Caco-2 (cell line): ENCODE measurements around the gene QRICH1. TPM values are rescaled to one million over a fixed set of nuclear protein-coding genes. Genes with fewer than 3 reads are reported as not detected.

ENCODE experiments used
- Bru-seq: library from RNA; stranded (reverse); fragments of 400-500 nt; gene quantifications from one replicate; lab custom pipeline; 2021; lab: Mats Ljungman, UMichigan
- BruChase-seq, 2 experiments: library from RNA; stranded (reverse); fragments of 400-500 nt; gene quantifications; one replicate each; lab custom pipeline; 2021; lab: Mats Ljungman, UMichigan
- BruUV-seq: library from RNA; stranded (reverse); fragments of 400-500 nt; replicated peaks from 2 replicates; lab custom pipeline; 2021; lab: Mats Ljungman, UMichigan
- CTCF ChIA-PET: fragments of 300-600 bp; sonication (Branson Sonifier 250); formaldehyde crosslinking; loops from one replicate; lab custom pipeline; 2022; ENCODE audit warnings: antibody characterized with exemption; lab: Charles Lee
- POLR2A ChIA-PET: fragments of 300-600 bp; sonication (Branson Sonifier 250); formaldehyde crosslinking; loops from one replicate; lab custom pipeline; 2022; ENCODE audit warnings: antibody characterized with exemption; lab: Charles Lee
- DNase-seq, 2 experiments: peaks; one replicate each; pipeline versions ENCODE4 v3.0.0 to v3.0.0-alpha.2; 2020 to 2022
- H3K27me3 ChIP-seq: replicated peaks from 2 replicates; pipeline ENCODE4 v1.6.0; 2011; ENCODE audit warnings: low read length; ENCODE audit not compliant: control insufficient read depth, insufficient read depth
- H3K36me3 ChIP-seq: 2 replicates; pipeline ENCODE4 v1.5.1; 2011; ENCODE audit warnings: low read length; ENCODE audit not compliant: control insufficient read depth, insufficient read depth
- H3K4me1 ChIP-seq: fragments of 250-450 bp; sonication (Bioruptor Pico); 2 replicates; pipeline ENCODE4 v1.5.1; 2020; ENCODE audit warnings: mild to moderate bottlenecking
- H3K4me3 ChIP-seq: 2 replicates; pipeline ENCODE4 v1.5.1; 2011; ENCODE audit warnings: low read depth, mild to moderate bottlenecking, control low read depth, low read length
- H3K9me3 ChIP-seq: fragments of 250-450 bp; sonication (Bioruptor Pico); 2 replicates; pipeline ENCODE4 v1.5.1; 2020; ENCODE audit warnings: mild to moderate bottlenecking, moderate library complexity
- H3K27ac Mint-ChIP-seq: one replicate; pipeline ENCODE4 v1.8.0; 2022; ENCODE audit warnings: mixed read lengths; ENCODE audit not compliant: unreplicated experiment
- H3K27me3 Mint-ChIP-seq: one replicate; pipeline ENCODE4 v1.8.0; 2022; ENCODE audit warnings: mixed read lengths; ENCODE audit not compliant: insufficient read depth, unreplicated experiment
- H3K36me3 Mint-ChIP-seq: one replicate; pipeline ENCODE4 v1.8.0; 2022; ENCODE audit warnings: mild to moderate bottlenecking, mixed read lengths; ENCODE audit not compliant: insufficient read depth, unreplicated experiment
- H3K4me1 Mint-ChIP-seq: one replicate; pipeline ENCODE4 v1.8.0; 2022; ENCODE audit warnings: low read depth, mixed read lengths; ENCODE audit not compliant: unreplicated experiment
- H3K4me3 Mint-ChIP-seq: one replicate; pipeline ENCODE4 v1.8.0; 2022; ENCODE audit warnings: mild to moderate bottlenecking, moderate library complexity, mixed read lengths; ENCODE audit not compliant: unreplicated experiment
- H3K9me3 Mint-ChIP-seq: one replicate; pipeline ENCODE4 v1.8.0; 2022; ENCODE audit warnings: mixed read lengths; ENCODE audit not compliant: unreplicated experiment
- CTCF ChIP-seq, 2 experiments: fragments of 200-600 bp in 1 of 2; IDR thresholded peaks; 1 replicate in 1 of 2; 2 replicates in 1 of 2; pipeline versions ENCODE4 v1.5.1 to v1.8.0; 2011 to 2022; ENCODE audit warnings: antibody characterized with exemption in 1 of 2, control low read depth in 1 of 2, inconsistent platforms in 1 of 2, low read depth in 1 of 2, low read length in 1 of 2, mild to moderate bottlenecking in 1 of 2, moderate library complexity in 1 of 2; ENCODE audit not compliant: insufficient read depth in 1 of 2, severe bottlenecking in 1 of 2, unreplicated experiment in 1 of 2
- intact Hi-C: fragments of 100-400 bp; cut with micrococcal nuclease; formaldehyde crosslinking; loops from one replicate; pipeline ENCODE4 v1.10.0; 2022; ENCODE audit not compliant: unreplicated experiment
- long read RNA-seq: library from polyadenylated mRNA; stranded (forward); transcript quantifications from one replicate; pipeline ENCODE4 v2.0.0, GENCODE V29; 2022
- total RNA-seq: library from RNA; stranded (reverse); gene quantifications from 2 replicates; pipeline ENCODE4 v1.2.3, GENCODE V29; 2022

The QRICH1 gene
- total RNA-seq (112 and 119 TPM in 2 replicates), Bru-seq, nascent RNA (percentile 76 among the genes with signal in this experiment), BruChase-seq, experiment 1, labeled RNA remaining after a 2-hour chase (percentile 78 among the genes with signal in this experiment), BruChase-seq, experiment 2, labeled RNA remaining after a 6-hour chase (percentile 76 among the genes with signal in this experiment)
- long read RNA-seq, transcript QRICH1-202 (10 exons, 3,549 nt): major isoform, 45 of 84 reads
- long read RNA-seq, partial matches to known transcripts: 20 of 84 reads
- long read RNA-seq, other reads (novel, unspliced or antisense): 12 of 84 reads

- H3K4me3 Mint-ChIP-seq: peak within 1 kb of the TSS; percentile 95
- no TSS peak for BruUV-seq
- TF ChIP-seq CTCF (IDR thresholded peaks at IDR 0.05; ENCODE audit: insufficient read depth in 1 of 2, low read depth in 1 of 2, low read length in 1 of 2, severe bottlenecking in 1 of 2, unreplicated experiment in 1 of 2): peak; percentile 33 to 83
- H3K9me3 Mint-ChIP-seq: no peaks in the 10 kb centered on the region
- peak within 1 kb of the TSS; percentile 67 for H3K4me3 ChIP-seq
- intact Hi-C loops: loop anchor here (1.0 to 2.0 kb wide), 6 partner anchors 10 to 105 kb away; partner anchors contain the start of genes LAMB2, QARS1 and USP19
- CTCF ChIA-PET: interaction anchor here (0.6 to 2.6 kb wide), 18 partner anchors 10 to 355 kb away, joined by 3 to 20 read pairs (median 4); partner anchors contain the start of genes IMPDH2, LAMB2, NDUFAF3 and QARS1
- peak; percentile 97 to 98 for DNase-seq
- POLR2A ChIA-PET: interaction anchor here (0.5 to 3.0 kb wide), 19 partner anchors 10 to 1960 kb away, joined by 3 to 44 read pairs (median 6); partner anchors contain the start of genes CELSR3, IMPDH2, LAMB2 and NDUFAF3
- H3K27ac Mint-ChIP-seq: peak within 1 kb of the TSS; percentile 99
- H3K27me3 ChIP-seq: no peaks in the 10 kb centered on the region
- peaks cover 4% of the 10 kb centered on the region for H3K4me1 ChIP-seq
- H3K27me3 Mint-ChIP-seq: no peaks in the 10 kb centered on the region
- no peaks in the 10 kb centered on the region for H3K4me1 Mint-ChIP-seq
- no peaks in the 10 kb centered on the region; the same call in 1 of the 2 replicates for H3K36me3 ChIP-seq
- no peaks in the 10 kb centered on the region for H3K9me3 ChIP-seq
- peaks cover 65% of the 10 kb centered on the region for H3K36me3 Mint-ChIP-seq
Observed at GRCh38 chr3:49093853-49094767, at the start of gene QRICH1. QRICH1 (minus strand) TSS chr3:49094071; CDS start chr3:49077017, 17,054 bp downstream.

GRCh38 chr3:49140080-49140479, 46.2 kb upstream of the QRICH1 start:
- Histone ChIP-seq H3K36me3 (no peaks in the 10 kb centered on the region), H3K4me1 (0 out of 2 replicates have a peak, but pooled peaks cover 5% of the 10 kb centered on the region), H3K9me3 (peaks cover 26% of the 10 kb centered on the region; the same call in 1 of the 2 replicates), H3K4me3 (no peak overlapping the region), H3K27me3 (no peaks in the 10 kb centered on the region)
- Mint-ChIP-seq H3K9me3 (peaks cover 18% of the 10 kb centered on the region), H3K36me3 (no peaks in the 10 kb centered on the region), H3K4me1 (peaks cover 13% of the 10 kb centered on the region), H3K27me3 (no peaks in the 10 kb centered on the region), H3K4me3 (no peak overlapping the region), H3K27ac (no peak overlapping the region)
- CTCF ChIA-PET: no interaction called here
- BruUV-seq: no TSS peak
- DNase-seq: no peak
- intact Hi-C loops: no loop called here
- POLR2A ChIA-PET: no interaction called here
- no peak for TF ChIP-seq CTCF (IDR thresholded peaks at IDR 0.05; ENCODE audit: insufficient read depth in 1 of 2, low read depth in 1 of 2, low read length in 1 of 2, severe bottlenecking in 1 of 2, unreplicated experiment in 1 of 2)

- H3K27me3 ChIP-seq: no peaks in the 10 kb centered on the region
- Mint-ChIP-seq H3K4me3 (peak overlapping the region; percentile 29), H3K9me3 (no peaks in the 10 kb centered on the region), H3K27me3 (no peaks in the 10 kb centered on the region), H3K36me3 (peaks cover 17% of the 10 kb centered on the region), H3K4me1 (peaks cover 13% of the 10 kb centered on the region), H3K27ac (no peak overlapping the region)
- H3K4me3 ChIP-seq: no peak overlapping the region
- DNase-seq: no peak
- no TSS peak for BruUV-seq
- peaks cover 17% of the 10 kb centered on the region for H3K4me1 ChIP-seq
- ChIA-PET CTCF (no interaction called here), POLR2A (no interaction called here)
- no peak for TF ChIP-seq CTCF (IDR thresholded peaks at IDR 0.05; ENCODE audit: insufficient read depth in 1 of 2, low read depth in 1 of 2, low read length in 1 of 2, severe bottlenecking in 1 of 2, unreplicated experiment in 1 of 2)
- peaks cover 6% of the 10 kb centered on the region; the same call in 1 of the 2 replicates for H3K9me3 ChIP-seq
- intact Hi-C loops: no loop called here
- 0 out of 2 replicates have a peak, but pooled peaks cover 1% of the 10 kb centered on the region for H3K36me3 ChIP-seq
Observed at GRCh38 chr3:49135499-49135898, 41.6 kb upstream of the QRICH1 start.
